Effector CD4-positive, alpha-beta T cell (primary cell): ENCODE results near the gene ARNT2.

Source experiments
- DNase-seq: peaks from one replicate; pipeline ENCODE4 v3.0.0-alpha.2; 2020

Gene ARNT2

DNA sequence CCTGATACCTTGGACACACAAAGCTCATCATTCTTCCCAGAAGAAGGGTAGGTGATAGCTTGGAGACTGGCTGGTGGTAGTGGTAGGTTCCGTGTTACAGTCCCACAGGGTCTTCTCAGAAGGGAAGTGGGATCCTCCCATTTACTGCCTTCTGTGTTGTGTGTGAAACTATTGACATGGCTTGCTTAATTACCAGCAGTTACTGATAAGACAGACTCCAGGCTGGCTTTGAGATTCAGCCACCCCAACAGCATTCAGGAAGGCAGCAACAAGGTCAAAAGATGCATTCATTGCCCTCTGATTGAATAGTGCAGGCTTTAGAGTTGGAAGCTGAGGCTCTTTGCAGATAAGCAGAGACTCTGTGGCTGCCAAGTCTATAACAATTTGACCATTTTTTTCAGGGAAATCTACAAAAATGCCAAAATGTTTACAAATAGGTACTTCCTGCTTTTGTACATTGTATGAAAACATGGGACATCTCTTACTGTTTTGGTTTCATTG lies 7.7 kb downstream of the ARNT2 start:
- DNase-seq = no peak

DNA sequence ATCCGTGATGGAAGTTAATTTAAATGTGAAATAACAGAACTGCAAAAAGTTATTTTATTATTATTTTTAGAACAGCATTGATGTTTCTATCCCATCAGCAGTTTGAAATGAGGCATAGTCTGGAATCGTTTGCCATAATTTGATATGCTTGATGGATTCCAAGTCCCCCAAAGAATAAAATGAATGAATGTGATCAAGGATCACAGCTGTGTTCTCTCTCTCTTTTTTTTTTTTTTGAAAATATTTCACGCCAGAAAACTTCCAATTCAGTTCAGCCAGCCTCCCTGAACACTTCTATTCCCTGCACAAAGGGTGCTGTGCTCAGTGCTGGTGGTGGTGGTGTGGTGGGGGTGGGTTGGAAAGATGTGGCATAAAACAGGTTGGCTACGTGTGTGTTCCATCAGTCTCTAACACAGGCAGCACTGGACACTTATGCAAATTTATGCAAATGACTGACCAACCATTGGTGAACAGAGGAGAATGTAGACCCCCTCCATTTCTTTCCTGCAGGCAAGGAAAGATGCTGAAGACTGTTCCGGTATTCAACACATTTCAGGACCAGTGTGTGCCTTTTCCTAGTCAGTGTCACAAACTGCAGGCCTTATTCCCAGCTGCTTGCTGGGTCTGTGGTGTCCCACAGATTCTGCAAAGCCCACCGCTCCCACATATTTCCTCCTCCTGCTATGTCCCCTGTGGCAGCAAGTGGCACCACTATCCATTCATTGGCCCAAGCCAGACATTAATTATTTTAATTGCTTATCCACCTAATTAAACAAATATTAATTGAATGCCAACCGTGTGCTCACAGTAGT lies 10.6 kb downstream of the ARNT2 start:
- DNase-seq = no peak

DNA sequence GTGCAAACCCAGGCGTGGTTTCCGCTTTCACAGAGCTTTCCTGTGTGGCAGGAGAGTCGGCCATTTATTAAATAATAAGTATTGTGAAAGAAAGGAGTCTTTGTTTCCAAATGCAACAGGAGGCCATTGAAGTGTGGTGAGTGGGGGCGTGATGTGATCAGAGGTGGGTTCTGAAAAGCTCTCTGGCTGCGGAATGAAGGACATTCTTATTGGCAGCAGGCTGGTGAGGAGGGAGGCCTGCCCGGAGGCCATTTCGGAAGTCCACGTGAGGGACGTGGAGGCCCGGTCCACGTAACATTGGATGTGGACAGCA lies 11.1 kb downstream of the ARNT2 start:
- no peak for DNase-seq

DNA sequence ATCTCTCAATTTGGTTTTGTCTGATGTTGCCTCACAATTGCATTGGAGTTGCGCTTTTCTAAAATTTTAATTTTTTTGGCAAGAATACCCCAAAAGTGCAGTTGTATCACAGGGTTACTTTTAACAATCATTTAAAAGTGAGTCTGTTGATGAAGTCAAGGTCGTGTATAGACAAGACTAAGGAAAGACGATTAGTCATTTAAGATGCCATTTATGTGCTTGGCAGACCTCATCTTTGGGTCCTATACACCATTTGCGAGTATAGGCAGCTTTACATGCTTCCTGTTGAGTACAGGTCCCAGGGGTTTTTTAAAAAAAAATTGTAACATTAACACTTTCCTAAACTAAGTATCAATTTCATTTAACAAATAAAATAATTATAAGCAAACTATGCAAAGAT lies 12.5 kb downstream of the ARNT2 start:
- DNase-seq = no peak

DNA sequence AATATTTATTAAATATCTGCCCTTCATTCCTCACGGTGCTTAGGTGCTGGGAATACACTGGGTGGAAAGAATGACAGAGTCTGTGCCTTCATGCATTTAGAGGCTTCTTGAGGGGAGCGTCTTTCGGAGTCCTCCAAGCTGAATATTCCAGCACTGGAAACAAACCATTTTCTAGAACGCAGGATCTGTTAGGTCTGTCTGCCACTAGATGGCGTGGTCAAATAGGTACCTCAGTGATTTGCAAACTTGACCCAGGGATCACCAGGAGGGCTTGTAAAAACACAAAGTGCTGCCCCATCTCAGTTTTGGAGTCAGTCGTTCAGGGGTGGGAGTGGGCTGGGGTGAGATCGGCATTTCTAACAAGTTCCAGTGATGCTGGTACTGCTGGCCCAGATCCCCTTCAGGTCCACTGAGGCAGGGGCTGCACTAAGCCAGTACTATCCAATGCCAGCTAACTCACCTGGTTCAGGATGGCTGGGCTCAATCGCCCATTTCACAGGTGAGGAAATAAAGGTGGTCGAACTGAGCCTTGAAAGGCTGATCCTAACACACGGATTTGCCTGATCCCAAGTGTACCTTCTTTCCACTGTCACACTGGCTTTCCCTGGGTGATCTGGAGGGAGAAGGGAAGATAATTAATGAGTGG lies 14.8 kb downstream of the ARNT2 start:
- DNase-seq = no peak

DNA sequence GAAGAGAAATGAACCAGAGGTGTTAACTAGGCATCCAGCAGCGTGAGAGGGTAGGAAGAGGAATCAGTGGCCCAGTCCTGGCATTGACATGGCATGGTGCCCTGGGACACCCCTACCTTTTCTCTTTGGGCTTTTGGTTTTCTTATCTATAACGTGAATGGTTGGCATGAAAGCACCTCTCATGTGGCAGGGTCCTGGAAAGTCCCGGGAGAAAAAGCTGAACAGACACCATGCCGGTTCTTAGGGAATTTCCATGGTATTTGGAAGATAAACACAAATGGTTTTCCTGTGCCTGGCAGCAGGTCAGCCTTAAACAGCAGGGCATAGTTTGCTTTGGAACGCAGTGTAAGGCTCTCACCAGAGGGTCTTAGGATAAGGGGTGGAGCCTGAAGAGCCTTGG lies 15.4 kb downstream of the ARNT2 start:
- DNase-seq = no peak

DNA sequence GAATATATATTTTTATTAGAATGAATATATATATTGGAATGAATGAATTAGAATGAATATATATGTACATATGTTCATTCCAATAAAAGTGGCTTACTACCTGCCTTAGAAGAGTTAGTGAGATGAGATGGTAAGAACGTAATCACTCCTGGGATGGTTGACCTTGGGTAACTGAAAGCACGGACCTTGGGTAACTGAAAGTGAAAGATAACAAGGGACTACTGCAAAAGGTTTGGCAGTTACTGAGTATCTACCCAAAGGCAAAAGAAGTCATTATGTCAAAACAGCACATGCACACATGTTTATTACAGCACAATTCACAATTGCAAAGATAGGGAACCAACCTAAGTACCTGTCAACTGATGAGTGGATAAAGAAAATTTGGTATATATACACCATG lies 16.5 kb downstream of the ARNT2 start:
- no peak for DNase-seq

DNA sequence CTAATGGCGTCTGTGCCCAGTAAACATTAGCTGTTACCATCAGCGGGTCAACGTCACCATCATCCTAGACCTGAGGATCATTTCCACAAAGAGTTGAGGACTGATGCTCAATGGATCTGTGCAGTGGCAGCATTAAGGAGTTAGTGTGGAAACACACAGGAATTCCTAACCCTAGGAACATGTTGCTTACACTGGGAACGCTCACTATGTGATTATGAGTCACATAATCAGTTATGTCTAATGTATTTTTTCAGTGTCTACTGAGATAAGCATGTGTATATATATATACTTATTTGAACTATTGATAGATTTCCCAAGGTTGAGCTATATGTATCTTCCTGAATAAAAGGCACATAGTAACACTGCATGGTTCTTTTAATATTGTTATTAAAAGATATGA lies 19.0 kb downstream of the ARNT2 start:
- no peak for DNase-seq

DNA sequence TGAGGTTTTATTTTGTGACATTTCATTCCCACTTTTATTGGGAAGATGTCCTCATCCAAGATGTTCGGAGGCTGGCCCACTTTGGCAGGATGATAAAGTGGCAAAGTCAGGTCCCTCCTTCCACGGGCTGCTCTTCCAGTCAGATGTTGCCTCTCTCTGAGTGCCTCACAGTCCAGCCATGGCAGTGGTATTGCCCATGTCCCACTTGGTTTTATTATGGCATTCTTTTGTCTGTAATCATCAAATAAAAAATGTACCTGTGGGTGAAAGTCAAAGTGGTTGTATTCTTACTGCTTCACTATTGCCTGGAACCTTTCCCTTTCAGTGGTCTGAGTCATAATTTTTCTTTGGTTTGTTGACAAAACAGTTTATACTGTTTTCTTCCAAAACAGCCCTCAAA lies 20.2 kb downstream of the ARNT2 start:
- no peak for DNase-seq

DNA sequence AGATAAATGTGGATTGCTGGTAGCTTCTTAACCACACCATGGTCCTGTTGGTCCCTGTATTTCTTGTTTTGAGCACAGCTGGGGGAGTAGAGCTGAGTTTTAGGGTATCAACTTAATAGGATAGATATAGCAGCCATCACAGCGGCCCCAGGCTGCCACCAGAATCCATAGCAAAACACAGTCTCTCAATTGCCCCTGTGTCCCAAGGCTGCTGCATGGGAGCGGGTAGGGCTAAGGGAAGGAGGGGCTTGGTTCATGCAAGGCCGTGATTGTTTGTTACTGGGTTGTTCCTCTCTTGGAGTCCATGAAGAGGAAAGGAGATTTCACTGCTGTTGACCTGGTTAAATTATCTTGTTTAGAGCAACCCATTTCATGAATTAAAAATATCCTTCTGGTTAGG lies 22.1 kb downstream of the ARNT2 start:
- no peak for DNase-seq

DNA sequence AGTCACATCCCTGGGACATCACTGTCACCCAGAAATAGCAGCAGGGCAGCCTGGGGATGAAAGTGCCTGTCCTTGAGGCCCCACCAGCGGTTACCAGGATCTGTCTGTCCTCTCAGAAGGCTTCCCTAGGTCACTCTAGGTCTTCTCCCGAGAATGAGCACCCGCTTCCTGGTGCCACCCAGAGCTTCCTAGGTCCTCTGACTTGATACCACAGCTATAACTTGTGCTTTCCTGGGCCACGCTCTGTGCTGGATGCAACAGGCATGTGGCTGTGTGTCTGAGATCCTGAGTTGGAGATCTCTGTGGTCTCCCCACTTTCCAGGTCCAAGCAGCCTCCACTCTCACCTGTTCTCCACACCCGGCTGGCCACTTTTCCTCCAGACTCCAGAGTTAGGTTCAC lies 25.8 kb downstream of the ARNT2 start:
- DNase-seq = no peak

DNA sequence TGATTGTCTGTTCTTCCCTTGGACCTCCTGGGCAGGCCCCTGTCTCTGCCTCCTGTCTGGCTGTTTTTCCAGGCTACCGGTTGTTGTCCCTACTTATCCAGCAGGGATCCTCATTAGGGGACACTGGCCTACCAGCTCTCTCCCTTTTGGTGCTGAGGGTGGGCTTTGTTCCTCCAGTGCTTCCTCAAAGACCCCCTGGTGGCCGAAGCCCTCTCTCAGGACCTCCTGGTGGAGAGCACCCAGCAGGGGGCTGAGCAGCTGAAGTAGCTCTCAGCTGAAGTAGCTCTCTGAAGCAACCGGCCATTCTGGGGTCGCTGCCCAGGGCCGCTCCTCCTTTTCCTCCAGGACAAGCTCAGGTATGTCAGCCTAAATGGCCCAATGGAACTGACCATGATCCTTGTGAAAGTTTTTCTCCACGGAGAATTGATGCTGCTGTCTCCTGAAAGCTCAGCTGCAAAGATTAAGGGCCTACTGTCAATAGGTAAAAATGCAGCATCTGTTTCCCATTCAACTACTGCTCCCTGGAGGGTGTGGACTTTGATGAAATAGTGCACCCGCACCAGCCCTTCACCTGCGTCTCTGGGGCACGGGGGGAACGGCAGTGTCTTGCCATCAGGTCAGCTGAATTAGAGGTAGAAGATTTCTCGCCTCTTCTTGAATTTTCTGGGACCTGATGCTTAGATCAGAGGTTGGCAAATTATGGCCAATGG lies 27.6 kb downstream of the ARNT2 start:
- no peak for DNase-seq

DNA sequence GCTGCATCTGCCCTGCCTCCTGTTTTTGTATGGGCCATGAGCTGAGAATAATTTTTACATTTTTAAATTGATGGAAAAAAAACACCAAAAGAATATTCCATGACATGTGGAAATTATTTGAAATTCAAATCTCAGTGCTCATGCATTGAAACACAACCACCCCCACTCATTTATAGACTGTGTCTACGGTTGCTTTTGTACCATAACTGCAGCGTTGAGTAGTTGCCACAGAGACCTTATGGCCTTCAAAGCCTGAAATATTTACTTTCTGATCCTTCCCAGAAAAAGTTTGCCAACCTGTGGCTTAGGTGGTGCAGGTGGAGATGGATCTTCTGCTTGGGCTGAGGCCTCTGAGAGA lies 28.1 kb downstream of the ARNT2 start:
- DNase-seq = no peak

DNA sequence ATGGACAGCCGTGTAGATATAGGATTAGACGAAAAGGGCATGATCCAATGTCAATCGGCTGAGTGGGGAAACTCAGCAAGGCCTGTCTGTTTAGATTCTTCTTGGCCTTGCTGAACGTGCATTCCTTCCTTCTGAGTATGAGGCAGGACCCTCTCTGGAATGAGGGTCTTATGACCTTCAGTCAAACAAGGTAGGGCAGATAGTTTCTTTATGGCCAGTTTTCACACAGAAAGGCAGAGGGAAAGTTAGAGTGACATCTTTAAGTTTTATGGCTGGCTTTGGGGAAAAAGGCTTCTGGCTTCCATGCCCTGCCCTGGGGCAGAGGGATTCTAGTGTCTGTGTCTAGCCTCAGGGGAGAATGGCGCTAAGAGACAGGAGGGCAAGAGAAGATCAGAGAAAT lies 29.7 kb downstream of the ARNT2 start:
- no peak for DNase-seq

DNA sequence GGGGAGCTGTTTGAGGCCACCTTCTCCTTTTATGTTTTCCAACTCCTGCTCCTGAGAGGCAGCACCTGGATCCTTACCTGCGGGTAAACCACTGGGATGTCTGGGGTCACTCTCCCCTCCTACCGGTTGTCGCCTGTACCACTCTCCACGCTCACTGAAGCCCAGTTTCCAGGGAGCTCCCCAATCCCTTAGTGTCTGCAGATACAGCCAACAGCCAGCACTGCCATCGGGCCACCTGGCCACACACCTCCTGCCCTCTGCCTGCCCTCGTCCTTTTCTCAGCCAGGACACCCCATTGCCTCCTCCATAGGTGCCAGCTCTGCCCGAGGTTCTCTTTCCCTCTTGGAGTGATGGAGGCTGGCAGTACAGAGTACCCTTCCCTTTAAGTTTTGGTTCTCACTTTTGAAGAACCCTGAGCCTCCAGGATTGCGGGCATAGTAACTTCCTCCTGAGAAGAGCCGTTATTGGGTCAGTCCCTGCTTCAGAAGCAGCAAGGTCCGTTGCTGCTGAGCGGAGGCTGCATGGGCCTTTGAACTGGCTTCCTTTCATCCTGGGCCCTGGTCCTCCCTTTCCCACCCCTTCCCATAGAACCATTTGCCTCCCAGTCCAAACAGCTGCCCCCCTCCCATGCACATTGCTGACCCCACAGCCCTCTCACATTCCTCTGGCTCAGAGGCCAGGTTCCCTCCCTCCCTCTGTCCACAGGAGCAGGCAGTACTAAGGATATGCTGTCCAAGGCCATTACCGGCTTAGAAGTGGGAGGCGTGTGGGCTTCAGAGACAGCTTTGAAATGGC lies 30.9 kb downstream of the ARNT2 start:
- DNase-seq = no peak

DNA sequence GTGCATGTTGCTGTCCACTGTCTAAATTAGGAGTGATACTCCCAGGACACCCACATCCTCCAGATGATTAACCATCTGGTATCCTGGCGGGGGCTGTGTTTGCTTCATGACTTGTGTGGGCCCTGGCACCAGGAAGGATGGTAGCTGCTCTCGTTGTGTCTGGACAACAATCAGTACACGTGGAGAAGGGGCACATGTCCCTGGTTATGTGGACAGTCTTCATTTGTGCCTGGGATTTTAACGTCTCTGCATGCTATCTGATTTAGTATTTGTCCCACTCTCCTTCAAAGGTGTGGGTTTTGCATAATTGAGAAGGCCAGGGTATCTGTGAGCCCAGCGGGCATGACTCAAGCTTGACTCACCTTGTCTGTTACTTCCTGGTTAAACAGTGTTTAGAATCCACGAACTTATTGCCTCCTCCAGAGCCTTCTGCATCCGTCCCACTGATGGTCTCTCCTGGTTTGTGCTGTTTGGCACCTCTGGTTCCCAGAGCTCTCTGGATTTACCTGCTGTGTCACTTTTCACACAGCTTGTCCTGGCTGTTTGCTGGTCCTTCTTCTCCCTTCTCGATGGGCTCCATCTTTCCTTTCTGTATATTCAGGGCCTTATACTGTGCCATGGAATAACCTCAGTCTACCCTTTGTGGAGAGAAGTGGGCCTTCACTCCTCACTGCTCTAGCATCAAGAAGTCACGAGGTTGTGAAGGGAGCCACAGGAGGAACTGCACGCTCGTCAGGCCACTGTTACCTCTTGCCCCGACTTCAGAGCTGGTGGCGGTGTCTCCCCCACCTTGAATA lies 32.5 kb downstream of the ARNT2 start:
- no peak for DNase-seq

DNA sequence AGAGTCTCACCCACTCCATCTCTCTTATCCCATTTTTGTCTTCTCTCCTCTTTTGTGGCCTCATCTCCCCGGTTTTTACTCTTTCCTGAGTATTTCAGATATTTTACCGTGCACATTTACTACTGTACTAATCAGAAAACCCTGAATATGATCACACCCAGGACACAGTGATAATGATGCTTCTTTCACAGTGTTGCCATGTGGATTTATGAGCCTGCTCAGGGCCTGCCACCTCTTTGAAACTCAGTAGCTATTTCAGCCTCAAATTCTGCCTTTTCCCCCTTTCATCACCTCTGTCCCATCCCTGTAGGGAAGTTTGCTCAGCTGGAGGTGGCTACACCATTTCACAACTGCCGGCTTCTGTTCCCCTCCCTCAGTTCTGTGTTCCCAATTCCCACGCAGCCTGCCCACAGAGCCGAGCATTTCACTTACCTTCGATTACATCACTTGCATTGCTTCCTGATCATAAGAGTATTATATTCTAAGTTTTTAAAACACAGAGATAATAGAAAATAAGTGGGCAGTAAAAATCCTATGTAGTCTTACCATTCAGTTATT lies 33.2 kb downstream of the ARNT2 start:
- no peak for DNase-seq

DNA sequence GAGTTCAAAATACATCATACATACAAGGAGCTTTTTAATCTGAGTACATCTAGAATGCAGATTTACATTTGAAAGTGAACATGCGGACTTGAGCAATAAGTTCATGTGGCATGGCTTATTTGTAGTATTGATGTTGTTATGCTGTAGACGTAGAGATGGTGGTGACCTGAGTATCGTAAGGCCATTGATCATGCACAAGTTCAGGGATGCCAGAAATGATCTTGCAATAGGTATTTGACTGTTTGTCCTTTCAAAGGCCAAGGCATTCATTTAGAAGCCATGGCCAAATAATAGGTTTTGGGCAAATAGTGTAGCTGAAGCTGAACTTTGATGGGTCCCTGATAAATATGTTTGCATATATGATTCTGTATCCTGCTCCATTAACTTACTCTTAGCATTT lies 35.0 kb downstream of the ARNT2 start:
- DNase-seq = no peak

DNA sequence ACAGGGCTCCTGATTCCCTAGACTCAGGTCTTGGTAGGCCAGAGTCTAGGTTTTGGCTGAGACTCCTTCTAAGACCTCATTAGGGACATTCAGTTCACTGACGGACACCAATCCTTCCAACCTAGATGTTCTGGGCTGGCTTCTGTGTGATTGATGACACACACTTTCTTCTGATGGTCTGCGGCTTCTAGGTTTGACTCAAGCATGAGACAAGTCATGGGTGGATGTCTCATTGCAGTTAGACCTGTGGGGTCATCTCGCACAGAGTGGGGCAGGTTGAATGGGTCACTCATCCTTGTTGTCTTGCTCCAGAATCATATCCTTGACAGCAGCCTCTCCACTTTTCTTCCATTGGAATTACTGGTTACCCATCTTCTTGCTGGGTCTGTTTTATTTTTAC lies 35.8 kb downstream of the ARNT2 start:
- no peak for DNase-seq

DNA sequence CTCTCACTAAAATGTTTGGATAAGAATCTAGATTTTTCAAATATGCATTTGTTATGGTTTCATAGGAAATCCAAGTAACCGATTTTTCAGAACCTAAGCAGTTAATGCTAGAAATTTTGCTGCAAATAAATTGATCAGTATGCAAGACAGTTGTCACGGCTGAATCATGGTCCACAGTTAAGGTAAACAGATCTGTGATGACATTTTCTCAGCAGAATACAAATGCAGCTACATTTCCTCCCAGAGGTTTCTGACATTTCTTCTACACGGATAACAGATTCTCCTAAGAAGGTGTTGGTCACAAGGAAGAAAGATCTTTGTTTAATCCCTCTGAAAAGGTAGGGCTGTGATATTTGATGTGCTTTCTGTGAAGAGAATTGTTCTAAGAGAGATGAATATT lies 36.9 kb downstream of the ARNT2 start:
- no peak for DNase-seq

DNA sequence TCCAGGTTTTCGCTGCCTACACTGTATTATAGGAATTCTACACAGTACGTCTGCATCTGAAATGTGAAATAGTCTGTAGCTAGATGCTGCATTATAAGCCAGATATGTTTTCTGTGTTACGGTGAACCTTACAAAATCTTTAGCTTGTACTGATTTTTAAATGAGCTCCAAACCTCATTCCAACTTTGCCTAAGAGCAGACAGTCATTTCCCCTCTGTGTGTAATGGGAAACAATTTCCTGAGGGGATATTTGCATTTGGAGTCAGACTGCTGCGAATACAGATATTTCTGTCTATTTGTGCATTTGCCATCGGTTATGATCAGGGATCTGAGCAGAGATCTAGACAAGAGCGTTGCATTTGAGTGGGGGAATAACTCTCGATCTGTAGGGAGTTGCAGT lies 37.5 kb downstream of the ARNT2 start:
- no peak for DNase-seq

DNA sequence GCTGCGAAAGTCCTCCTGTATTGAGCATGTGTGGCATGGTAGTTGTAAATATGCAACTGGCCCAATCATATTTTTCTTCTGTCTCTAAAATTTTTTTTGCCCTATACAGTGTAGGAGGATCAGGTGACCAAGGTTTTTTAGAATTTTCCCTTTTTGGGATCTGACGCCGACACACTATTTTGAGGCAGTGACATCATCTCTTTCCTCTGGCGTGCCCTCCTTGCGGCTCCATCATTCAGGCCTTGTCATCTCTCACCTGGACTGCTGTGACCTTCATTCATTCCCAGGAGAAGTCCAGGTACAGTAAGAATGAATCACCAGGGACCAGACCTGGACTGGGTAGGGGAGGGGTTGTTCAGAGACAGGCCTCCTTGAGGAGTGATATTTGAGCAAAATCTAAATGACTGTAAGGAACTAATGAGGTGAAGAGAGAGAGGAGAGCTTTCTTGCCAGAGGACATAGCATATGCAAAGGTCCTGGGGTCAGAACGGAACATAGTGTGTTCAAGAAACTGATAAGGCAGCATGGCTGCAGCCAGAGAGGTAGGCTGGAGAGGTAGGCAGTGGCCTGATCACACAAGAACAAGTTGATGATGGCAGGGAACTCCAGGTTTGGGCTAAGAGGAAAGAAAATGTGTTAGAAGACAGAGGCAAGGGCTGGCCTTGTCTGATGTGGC lies 38.7 kb downstream of the ARNT2 start:
- no peak for DNase-seq
